A673 (cell line): ENCODE results near the gene SEC16A. TPM values are rescaled to one million over a fixed set of nuclear protein-coding genes. Genes with fewer than 3 reads are reported as not detected.

Source experiments
- BruUV-seq: library from RNA; stranded (reverse); fragments of 400-500 nt; replicated peaks from 2 replicates; lab custom pipeline; 2021; lab: Mats Ljungman, UMichigan
- CTCF ChIA-PET: fragments of 300-600 bp; sonication (Branson Sonifier 250); formaldehyde crosslinking; loops from one replicate; lab custom pipeline; 2022; ENCODE audit warnings: antibody characterized with exemption; lab: Charles Lee
- POLR2A ChIA-PET: fragments of 300-600 bp; sonication (Branson Sonifier 250); formaldehyde crosslinking; loops from one replicate; lab custom pipeline; 2022; ENCODE audit warnings: antibody characterized with exemption; ENCODE audit not compliant: low non-redundant PET; lab: Charles Lee
- DNase-seq: peaks from one replicate; pipeline ENCODE4 v3.0.0-alpha.2; 2015; ENCODE audit warnings: low spot score
- H3K27ac ChIP-seq: fragments of 200-600 bp; sonication (generic); 2 replicates; pipeline ENCODE4 v1.5.1; 2016; ENCODE audit warnings: mixed run types, low read depth, mild to moderate bottlenecking, mixed read lengths, antibody characterized with exemption, low read length; ENCODE audit not compliant: poor library complexity, severe bottlenecking
- H3K27me3 ChIP-seq: fragments of 200-600 bp; sonication (generic); replicated peaks from 2 replicates; pipeline ENCODE4 v1.6.1; 2017; ENCODE audit warnings: mixed run types, low read depth, mild to moderate bottlenecking, mixed read lengths, antibody characterized with exemption, low read length; ENCODE audit not compliant: insufficient read depth, poor library complexity
- H3K36me3 ChIP-seq: fragments of 200-600 bp; sonication (generic); 2 replicates; pipeline ENCODE4 v1.6.1; 2016; ENCODE audit warnings: mixed run types, mild to moderate bottlenecking, mixed read lengths, antibody characterized with exemption, low read length; ENCODE audit not compliant: insufficient read depth, poor library complexity, severe bottlenecking
- H3K4me1 ChIP-seq: fragments of 200-600 bp; sonication (generic); 2 replicates; pipeline ENCODE4 v1.6.1; 2017; ENCODE audit warnings: mixed run types, mild to moderate bottlenecking, mixed read lengths, antibody characterized with exemption, low read length; ENCODE audit not compliant: insufficient read depth, poor library complexity, severe bottlenecking
- H3K4me3 ChIP-seq: fragments of 200-600 bp; sonication (generic); 2 replicates; pipeline ENCODE4 v1.5.1; 2016; ENCODE audit warnings: low read depth, mixed run types, mild to moderate bottlenecking, mixed read lengths, low read length; ENCODE audit not compliant: poor library complexity, severe bottlenecking
- H3K9me3 ChIP-seq: fragments of 200-600 bp; sonication (generic); 2 replicates; pipeline ENCODE4 v1.6.1; 2016; ENCODE audit warnings: mixed run types, low read depth, mild to moderate bottlenecking, mixed read lengths, antibody characterized with exemption, low read length; ENCODE audit not compliant: poor library complexity, severe bottlenecking
- CTCF ChIP-seq: fragments of 300-800, 200-600 bp; sonication (generic); conservative IDR thresholded peaks from 2 replicates; pipeline ENCODE4 v1.5.1; 2017; ENCODE audit warnings: low read depth, mild to moderate bottlenecking, antibody characterized with exemption, low read length, moderate library complexity, mixed read lengths
- EZH2 ChIP-seq: fragments of 200-600 bp; sonication (generic); IDR thresholded peaks from 2 replicates; pipeline ENCODE4 v1.6.1; 2017; ENCODE audit warnings: borderline replicate concordance, low read depth, mild to moderate bottlenecking, mixed read lengths, antibody characterized with exemption, low read length; ENCODE audit not compliant: poor library complexity, severe bottlenecking
- intact Hi-C: fragments of 100-400 bp; cut with micrococcal nuclease; formaldehyde crosslinking; loops from one replicate; pipeline ENCODE4 v1.10.0; 2022; ENCODE audit not compliant: unreplicated experiment
- total RNA-seq: library from RNA; stranded (reverse); gene quantifications from 2 replicates; pipeline ENCODE4 v1.2.3, GENCODE V29; 2021

Gene SEC16A
- total RNA-seq, 1 experiment from 2014 or later = 72.9 TPM

GRCh38 chr9:136526625-136527066 is 43.8 kb upstream of the SEC16A start:
- Histone ChIP-seq H3K9me3 (no peaks in the 10 kb centered on the region), H3K4me1 (peaks cover 12% of the 10 kb centered on the region), H3K27me3 (no peaks in the 10 kb centered on the region), H3K36me3 (no peaks in the 10 kb centered on the region), H3K27ac (no peak overlapping the region), H3K4me3 (no peak overlapping the region)
- intact Hi-C loops = no loop called here
- DNase-seq = no peak
- TF ChIP-seq CTCF (no peak), EZH2 (no peak)
- no TSS peak for BruUV-seq
- ChIA-PET CTCF (no interaction called here), POLR2A (no interaction called here)

- Histone ChIP-seq H3K4me3 (no peak overlapping the region), H3K27ac (no peak overlapping the region), H3K9me3 (no peaks in the 10 kb centered on the region), H3K4me1 (peaks cover 7% of the 10 kb centered on the region), H3K36me3 (no peaks in the 10 kb centered on the region), H3K27me3 (no peaks in the 10 kb centered on the region)
- BruUV-seq = no TSS peak
- intact Hi-C loops = no loop called here
- no peak for DNase-seq
- ChIA-PET POLR2A (no interaction called here), CTCF (no interaction called here)
- no peak for TF ChIP-seq CTCF
- no peak for TF ChIP-seq EZH2
Observed at GRCh38 chr9:136525841-136526499, 43.1 kb upstream of the SEC16A start.

DNA sequence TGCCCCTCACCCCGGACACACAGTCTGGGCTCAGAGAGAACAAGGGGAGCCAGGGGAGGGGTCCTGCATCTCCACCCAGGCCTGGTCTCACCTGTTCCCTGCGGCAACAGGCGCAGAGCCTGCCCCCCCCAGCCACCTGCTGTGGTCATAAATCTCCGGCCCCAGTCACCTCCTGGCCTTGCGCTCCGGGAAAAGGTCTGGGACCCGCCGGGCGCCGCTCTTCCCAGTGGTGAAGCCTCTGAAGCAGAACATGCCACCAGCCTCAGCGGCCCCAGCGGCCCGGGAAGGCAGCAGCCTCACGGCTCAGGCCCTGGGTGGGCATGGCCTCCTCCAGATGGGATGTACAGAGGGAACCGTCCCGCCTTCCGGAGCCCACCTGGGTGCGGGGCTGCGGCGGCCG is 42.4 kb upstream of the SEC16A start:
- Histone ChIP-seq H3K9me3 (no peaks in the 10 kb centered on the region), H3K4me3 (no peak overlapping the region), H3K4me1 (peaks cover 9% of the 10 kb centered on the region), H3K36me3 (no peaks in the 10 kb centered on the region), H3K27me3 (no peaks in the 10 kb centered on the region), H3K27ac (no peak overlapping the region)
- no peak for DNase-seq
- intact Hi-C loops = no loop called here
- TF ChIP-seq CTCF (no peak), EZH2 (no peak)
- POLR2A ChIA-PET = no interaction called here
- CTCF ChIA-PET = no interaction called here
- no TSS peak for BruUV-seq
